Activated CD4-positive, alpha-beta T cell treated with anti-CD3 and anti-CD28 coated beads, Interleukin-2, Interleukin-4, amounts not matched to agents 100 ng/mL and 50 ng/mL, durations not matched to agents 16 hours and 8 hours (primary cell): ENCODE results near the gene ANKRD52.

Experiments
- DNase-seq: peaks from one replicate; pipeline ENCODE4 v3.0.0-alpha.2; 2020; ENCODE audit warnings: low spot score

The ANKRD52 gene

GRCh38 chr12:56241424-56242303 is 16.5 kb downstream of the ANKRD52 start:
- DNase-seq, result no peak

GRCh38 chr12:56237552-56237951 is 20.6 kb downstream of the ANKRD52 start:
- DNase-seq, result no peak

DNA sequence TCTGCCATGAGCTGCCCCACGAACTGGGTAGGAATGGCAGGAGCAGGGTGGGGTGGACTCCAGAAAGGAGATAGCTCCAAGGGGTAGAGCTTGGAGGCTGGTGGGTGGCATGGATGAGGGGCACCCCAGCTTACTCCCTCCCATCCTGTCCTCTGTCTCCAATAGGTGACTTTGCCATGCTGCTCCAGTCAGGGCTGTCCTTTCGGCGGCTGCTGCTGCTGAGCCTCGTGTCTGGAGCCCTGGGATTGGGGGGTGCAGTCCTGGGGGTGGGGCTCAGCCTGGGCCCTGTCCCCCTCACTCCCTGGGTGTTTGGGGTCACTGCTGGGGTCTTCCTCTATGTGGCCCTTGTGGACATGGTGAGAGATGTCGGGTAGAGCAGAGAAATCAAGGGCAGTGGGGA is 21.2 kb downstream of the ANKRD52 start:
- DNase-seq, result no peak

DNA sequence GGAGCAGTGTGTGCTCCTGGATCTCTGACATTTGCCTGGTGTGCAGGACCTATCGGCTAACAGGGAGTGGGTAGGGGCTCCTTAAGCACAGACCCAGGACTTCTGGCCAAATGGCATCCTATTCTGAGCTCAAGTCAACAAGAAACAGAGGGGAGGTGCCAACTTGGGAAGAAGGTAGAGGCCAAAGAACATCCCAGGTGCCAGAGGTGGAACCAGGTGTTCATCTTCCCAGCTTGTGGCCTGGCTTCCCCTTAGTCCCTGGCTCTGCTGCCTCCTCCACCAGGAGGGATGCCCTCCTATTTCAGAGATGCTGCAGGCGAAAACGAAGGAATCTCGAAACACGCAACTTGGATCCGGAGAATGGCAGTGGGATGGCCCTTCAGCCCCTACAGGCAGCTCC is 22.1 kb downstream of the ANKRD52 start:
- DNase-seq, result no peak

DNA sequence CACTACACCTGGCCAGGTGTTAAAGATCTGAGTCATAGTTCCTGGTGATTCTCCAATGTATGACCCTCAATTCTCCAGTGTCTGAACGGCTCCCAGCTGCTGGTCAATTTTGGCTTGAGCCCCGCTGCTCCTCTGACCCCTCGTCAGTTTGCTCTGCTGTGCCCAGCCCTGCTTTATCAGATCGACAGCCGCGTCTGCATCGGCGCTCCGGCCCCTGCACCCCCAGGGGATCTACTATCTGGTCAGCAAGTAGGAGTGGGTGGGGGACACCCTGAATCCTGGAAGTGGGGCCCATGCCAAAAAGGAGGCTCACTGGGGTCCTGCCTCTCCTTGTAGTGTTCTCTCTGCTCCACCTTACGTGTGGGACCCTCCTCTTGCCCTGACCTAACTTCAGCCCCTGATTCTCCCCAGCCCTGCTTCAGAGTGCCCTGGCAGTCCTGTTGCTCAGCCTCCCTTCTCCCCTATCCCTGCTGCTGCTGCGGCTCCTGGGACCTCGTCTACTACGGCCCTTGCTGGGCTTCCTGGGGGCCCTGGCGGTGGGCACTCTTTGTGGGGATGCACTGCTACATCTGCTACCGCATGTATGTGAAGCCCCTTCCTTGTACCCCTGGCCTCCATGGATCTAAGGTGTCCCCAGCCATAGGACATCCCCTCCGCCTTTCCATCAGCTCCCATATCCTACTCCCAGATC is 23.3 kb downstream of the ANKRD52 start:
- DNase-seq, result no peak

- no peak for DNase-seq
These were observed 27.0 kb downstream of the ANKRD52 start for GRCh38 chr12:56231184-56231582.

DNA sequence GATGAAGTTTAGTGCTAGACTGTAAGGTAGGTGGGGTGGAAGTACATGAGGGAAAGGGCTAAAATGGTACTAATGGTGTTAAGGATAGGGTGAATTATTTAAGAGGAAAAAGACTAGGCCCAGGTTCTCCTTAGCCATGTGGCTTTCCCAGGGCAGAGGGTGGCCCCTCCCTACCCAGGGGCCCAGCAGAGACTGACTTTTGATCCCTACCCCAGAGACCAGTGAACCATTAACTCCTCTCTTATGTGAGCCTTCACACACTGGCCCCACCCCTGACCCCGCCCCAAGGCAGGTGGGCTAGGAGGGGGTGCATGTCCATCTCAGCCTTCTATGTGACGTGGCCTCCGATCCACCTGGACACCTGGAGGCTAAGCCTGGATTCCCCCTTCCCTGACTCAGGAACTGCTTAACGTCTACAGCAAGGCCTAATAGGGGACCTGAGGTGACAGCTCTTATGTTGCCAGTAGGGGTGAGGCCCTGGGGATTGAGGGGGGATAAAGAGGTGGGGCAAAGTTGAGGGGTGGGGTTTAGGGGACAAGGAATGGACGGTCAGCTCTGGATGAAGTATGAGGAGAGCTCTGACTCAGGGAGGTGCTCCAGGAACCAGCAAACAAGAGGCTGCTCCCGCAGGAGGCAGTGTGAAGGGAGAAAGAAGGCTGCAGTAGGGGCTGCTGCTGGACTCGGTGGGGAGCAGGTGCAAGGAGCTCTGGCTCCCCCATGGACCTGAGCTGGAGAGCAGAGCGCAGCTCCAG is 27.6 kb downstream of the ANKRD52 start:
- DNase-seq, result no peak

GRCh38 chr12:56229916-56230431 is 28.2 kb downstream of the ANKRD52 start, which contains the start of gene SLC39A5:
Gene SLC39A5, plus strand, starts transcription at chr12:56230051. Its CDS starts 1,224 bp downstream, at chr12:56231275.
- no peak for DNase-seq

DNA sequence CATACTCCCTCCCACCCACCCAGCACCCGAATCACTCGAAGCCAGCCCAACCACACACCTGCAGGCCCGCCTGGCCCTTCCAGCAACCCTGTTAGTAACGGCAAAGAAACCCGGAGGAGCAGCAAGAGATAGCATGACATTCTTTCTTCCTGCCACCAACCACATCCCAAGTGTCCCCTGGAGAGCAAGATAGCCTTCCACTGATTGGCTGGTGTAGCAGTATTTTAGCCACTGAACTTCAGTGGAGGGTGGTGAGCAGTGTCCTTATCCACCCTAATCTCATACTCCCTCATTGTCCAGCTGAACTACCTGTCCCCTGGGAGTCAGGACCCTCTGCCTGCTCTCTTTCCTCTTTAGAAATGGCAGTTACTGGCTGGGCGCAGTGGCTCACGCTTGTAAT is 29.1 kb downstream of the ANKRD52 start:
- DNase-seq, result no peak

DNA sequence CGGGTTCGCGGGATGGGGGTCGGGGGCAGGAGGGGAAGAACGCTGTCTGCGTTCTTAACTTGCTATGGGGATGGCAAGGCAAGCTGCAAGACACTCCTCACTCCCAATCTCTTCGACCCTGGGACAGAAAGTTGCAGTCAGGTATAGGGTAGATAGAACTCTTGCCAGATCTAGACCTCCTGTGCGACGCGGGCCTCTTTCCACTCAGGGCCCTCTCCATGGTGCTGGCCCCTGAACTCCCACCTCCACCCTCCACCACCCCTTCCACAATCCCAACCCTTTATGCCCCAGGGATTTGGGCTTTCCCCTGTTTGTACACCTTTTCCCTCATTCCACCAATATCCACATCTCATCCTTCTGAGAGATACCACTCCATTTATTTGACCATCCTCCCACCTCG is 33.2 kb downstream of the ANKRD52 start:
- no peak for DNase-seq

GRCh38 chr12:56224102-56224701 is 34.0 kb downstream of the ANKRD52 start, which contains the start of gene NABP2:
Gene NABP2, plus strand, starts transcription at chr12:56224342. Its CDS starts 515 bp downstream, at chr12:56224857.
- peak; percentile 98 for DNase-seq

- no peak for DNase-seq
These were observed 34.5 kb downstream of the ANKRD52 start for GRCh38 chr12:56223571-56224101.

DNA sequence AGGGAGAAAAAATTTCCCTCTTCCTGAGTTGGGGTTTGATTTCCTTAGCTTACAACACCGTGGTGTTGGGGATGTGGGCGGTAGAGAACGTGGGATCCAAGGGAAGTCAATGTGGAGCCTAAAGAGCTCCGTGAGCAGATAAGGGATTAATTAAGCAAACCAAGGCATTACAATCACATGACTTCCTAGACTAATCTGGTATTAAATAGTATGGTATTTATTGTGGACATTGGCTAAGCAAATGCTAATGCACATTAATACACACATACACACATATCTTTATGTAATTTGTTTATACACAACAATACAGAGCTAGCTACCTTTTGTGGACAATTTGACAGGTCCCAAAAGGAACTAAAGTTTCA is 35.7 kb downstream of the ANKRD52 start:
- DNase-seq, result no peak

- DNase-seq, result peak; percentile 94
These were observed 36.2 kb downstream of the ANKRD52 start, which contains the start of gene RNF41 for GRCh38 chr12:56221757-56222530. Gene RNF41, minus strand, starts transcription at chr12:56221922. Its CDS starts 7,875 bp downstream, at chr12:56214047.

- DNase-seq, result no peak
These were observed 36.9 kb downstream of the ANKRD52 start for GRCh38 chr12:56221232-56221756.

DNA sequence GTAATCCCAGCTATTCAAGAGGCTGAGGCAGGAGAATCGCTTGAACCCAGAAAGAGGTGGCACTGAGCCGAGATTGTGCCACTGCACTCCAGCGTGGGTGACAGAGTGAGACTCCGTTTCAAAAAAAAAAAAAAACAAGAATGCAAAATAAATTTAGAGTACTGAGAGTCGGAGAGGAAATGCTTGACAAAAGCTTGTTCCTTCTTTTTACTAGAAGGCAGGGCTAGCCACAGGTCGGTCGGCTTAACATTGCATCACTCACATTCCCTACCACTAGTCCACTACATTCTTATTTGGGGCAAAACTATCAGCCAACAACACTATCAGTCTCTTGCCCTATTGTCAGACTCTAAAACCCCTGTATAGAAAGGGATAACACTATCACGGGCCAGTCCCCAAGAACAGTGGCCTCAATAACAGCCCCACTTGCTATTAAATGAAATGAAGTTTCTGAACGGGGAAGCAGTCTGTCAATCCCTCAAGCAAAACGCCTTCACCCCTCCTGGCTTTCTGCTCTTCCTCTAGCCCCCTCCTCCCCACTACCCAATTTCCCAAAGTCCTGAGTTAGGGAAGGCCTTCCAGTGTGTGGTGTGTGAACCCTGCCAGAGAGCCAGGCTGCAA is 37.5 kb downstream of the ANKRD52 start:
- DNase-seq, result no peak

GRCh38 chr12:56219840-56220239 is 38.3 kb downstream of the ANKRD52 start:
- DNase-seq, result no peak

GRCh38 chr12:56216461-56216860 is 41.7 kb downstream of the ANKRD52 start:
- DNase-seq, result no peak

GRCh38 chr12:56213878-56214277 is 44.3 kb downstream of the ANKRD52 start:
- DNase-seq, result no peak

DNA sequence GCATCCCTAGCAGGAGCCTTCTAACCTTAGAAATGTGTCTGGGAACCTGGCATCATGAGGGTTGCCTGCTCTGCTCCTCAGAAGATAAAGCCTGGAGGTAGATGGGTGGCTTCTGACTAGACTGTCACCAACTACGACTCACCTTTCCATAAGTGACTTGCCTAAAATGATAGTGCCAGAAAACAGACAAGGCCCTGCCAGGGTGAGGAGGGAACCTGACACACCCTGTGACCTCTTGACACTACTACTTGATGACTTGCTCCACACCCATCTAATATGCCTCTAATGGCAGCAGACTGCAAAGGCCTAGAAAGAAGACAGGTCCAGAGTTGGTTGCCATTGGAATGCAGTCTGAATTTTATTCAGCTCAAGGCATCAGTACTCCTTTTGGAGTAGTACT is 45.8 kb downstream of the ANKRD52 start:
- DNase-seq, result peak; percentile 32
